HepG2 (cell line): ENCODE measurements around the gene NRG2. TPM values are rescaled to one million over a fixed set of nuclear protein-coding genes. Genes with fewer than 3 reads are reported as not detected.

Experiments used
- ATAC-seq: fragments of 200-7000 bp; cut with Tn5 transposase; 3 replicates; pipeline ENCODE4 v1.9.1; 2020; ENCODE audit warnings: mild to moderate bottlenecking, moderate library complexity
- BruUV-seq: library from RNA; stranded (reverse); fragments of 400-500 nt; replicated peaks from 2 replicates; lab custom pipeline; 2021; lab: Mats Ljungman, UMichigan
- CTCF ChIA-PET: fragments of 300-600 bp; formaldehyde crosslinking; extraction: SDS; loops from one replicate; lab custom pipeline; 2021; ENCODE audit warnings: low total read pairs, inconsistent platforms, low intra/inter-chr PET ratio; lab: Yijun Ruan, JAX
- POLR2A ChIA-PET: fragments of 350-600 bp; sonication (Branson Sonifier 250); formaldehyde crosslinking; loops from one replicate; lab custom pipeline; 2020; ENCODE audit warnings: antibody characterized with exemption, inconsistent platforms; lab: Yijun Ruan, JAX
- DNase-seq: peaks from one replicate; pipeline ENCODE4 v3.0.0-alpha.2; 2015; ENCODE audit warnings: low spot score
- FAIRE-seq: peaks from 3 replicates; lab custom pipeline; 2011; peaks lifted over from hg19 to GRCh38; lab: Jason Lieb, UNC
- H2AFZ ChIP-seq: one replicate; pipeline ENCODE4 v1.6.1; 2011; ENCODE audit warnings: low read length, inconsistent platforms
- H3K27ac ChIP-seq: fragments of 300-600 bp; 3 replicates; pipeline ENCODE4 v1.8.0; 2011; ENCODE audit warnings: mixed run types, mild to moderate bottlenecking, mixed read lengths, low read length, inconsistent platforms; ENCODE audit not compliant: insufficient read depth; ENCODE audit errors: extremely low read length
- H3K27me3 ChIP-seq, 2 experiments: fragments of 200-600 bp in 1 of 2; 2 replicates in 1 of 2; 3 replicates in 1 of 2; pipeline versions ENCODE4 v1.6.0 to v1.8.0; 2011; ENCODE audit warnings: low read length in 2 of 2, mild to moderate bottlenecking in 2 of 2, moderate library complexity in 2 of 2, inconsistent platforms in 1 of 2; ENCODE audit not compliant: insufficient read depth in 2 of 2, control insufficient read depth in 1 of 2
- H3K36me3 ChIP-seq, 2 experiments: fragments of 200-600 bp in 1 of 2; replicated peaks in 1 of 2; 2 replicates in 1 of 2; 3 replicates in 1 of 2; pipeline versions ENCODE4 v1.5.1 to v1.8.0; 2011; ENCODE audit warnings: low read length in 2 of 2, inconsistent platforms in 1 of 2; ENCODE audit not compliant: insufficient read depth in 2 of 2, control insufficient read depth in 1 of 2
- H3K4me1 ChIP-seq: 2 replicates; pipeline ENCODE4 v1.5.1; 2012; ENCODE audit warnings: low read length, inconsistent platforms; ENCODE audit not compliant: insufficient read depth
- H3K4me2 ChIP-seq: 2 replicates; pipeline ENCODE4 v1.6.0; 2011; ENCODE audit warnings: low read depth, low read length, inconsistent platforms
- H3K4me3 ChIP-seq, 3 experiments: fragments of 200-600 bp in 1 of 3; sonication (generic), shearing (Covaris generic) in 1 of 3; replicated peaks in 1 of 3; 2 replicates each; pipeline ENCODE4 v1.5.1; 2011 to 2016; ENCODE audit warnings: low read length in 3 of 3, inconsistent platforms in 2 of 3, low read depth in 2 of 3, mild to moderate bottlenecking in 2 of 3, control low read depth in 1 of 3, mixed read lengths in 1 of 3; ENCODE audit not compliant: insufficient read depth in 1 of 3
- H3K79me2 ChIP-seq: one replicate; pipeline ENCODE4 v1.6.1; 2011; ENCODE audit warnings: low read length, inconsistent platforms; ENCODE audit not compliant: insufficient read depth
- H3K9ac ChIP-seq: 2 replicates; pipeline ENCODE4 v1.6.0; 2011; ENCODE audit warnings: mild to moderate bottlenecking, low read depth, low read length, inconsistent platforms; ENCODE audit not compliant: insufficient read depth
- H3K9me3 ChIP-seq: 2 replicates; pipeline ENCODE4 v1.5.1; 2012; ENCODE audit warnings: mild to moderate bottlenecking, low read length
- H4K20me1 ChIP-seq: 2 replicates; pipeline ENCODE4 v1.6.0; 2011; ENCODE audit warnings: inconsistent platforms, mild to moderate bottlenecking, low read length, moderate library complexity; ENCODE audit not compliant: insufficient read depth
- EED ChIP-seq: sonication (generic); formaldehyde crosslinking; IDR thresholded peaks from 2 replicates; pipeline ENCODE4 v1.5.0; 2020; ENCODE audit warnings: mild to moderate bottlenecking, missing genetic modification reagents
- KIAA2018 ChIP-seq: sonication (generic); formaldehyde crosslinking; IDR thresholded peaks from 2 replicates; pipeline ENCODE4 v1.5.0; 2020; ENCODE audit warnings: mild to moderate bottlenecking, missing genetic modification reagents, borderline replicate concordance
- MIXL1 ChIP-seq: IDR thresholded peaks from 2 replicates; pipeline ENCODE4 v1.6.1; 2016
- MTF2 ChIP-seq: sonication (generic); formaldehyde crosslinking; IDR thresholded peaks from 2 replicates; pipeline ENCODE4 v1.5.0; 2020; ENCODE audit warnings: missing genetic modification reagents, borderline replicate concordance
- PHB2 ChIP-seq: fragments of 450-650 bp; IDR thresholded peaks from 2 replicates; pipeline ENCODE4 v1.6.1; 2018; ENCODE audit not compliant: partially characterized antibody
- SCMH1 ChIP-seq: sonication (generic); formaldehyde crosslinking; IDR thresholded peaks from 2 replicates; pipeline ENCODE4 v1.9.0; 2021; ENCODE audit warnings: missing genetic modification reagents, mild to moderate bottlenecking, borderline replicate concordance
- TSC22D2 ChIP-seq: sonication (generic); formaldehyde crosslinking; IDR thresholded peaks from 2 replicates; pipeline ENCODE4 v1.5.1; 2020; ENCODE audit warnings: missing genetic modification reagents, mild to moderate bottlenecking, borderline replicate concordance
- U2AF2 ChIP-seq: fragments of 200-400 bp; formaldehyde crosslinking; IDR thresholded peaks from 2 replicates; pipeline ENCODE4 v1.6.1; 2017; ENCODE audit warnings: low read depth, mild to moderate bottlenecking, low read length
- WIZ ChIP-seq: sonication (generic); formaldehyde crosslinking; IDR thresholded peaks from 2 replicates; pipeline ENCODE4 v1.5.1; 2020; ENCODE audit warnings: mild to moderate bottlenecking, missing genetic modification reagents
- ZBTB20 ChIP-seq: sonication (generic); formaldehyde crosslinking; IDR thresholded peaks from 2 replicates; pipeline ENCODE4 v1.8.1; 2023; ENCODE audit warnings: missing genetic modification reagents, low read depth, mild to moderate bottlenecking, borderline replicate concordance
- ZBTB43 ChIP-seq: sonication (generic); formaldehyde crosslinking; conservative IDR thresholded peaks from 2 replicates; pipeline ENCODE4 v1.4.0; 2020; ENCODE audit warnings: missing genetic modification reagents
- WGBS: methylation state at CpG from one replicate; pipeline ENCODE4 v1.1.6; 2017; ENCODE audit warnings: low lambda C conversion rate; 5-methylcytosine and 5-hydroxymethylcytosine counted together
- in situ Hi-C: cut with HindIII; loops from 2 replicates; pipeline ENCODE4 v1.10.0; 2017; ENCODE audit warnings: low pct_unique_long_range_greater_than_20kb; ENCODE audit not compliant: extremely low pct_ligation_motif_present
- intact Hi-C: fragments of 100-400 bp; cut with micrococcal nuclease; formaldehyde crosslinking; loops from one replicate; pipeline ENCODE4 v1.10.0; 2022; ENCODE audit not compliant: unreplicated experiment
- polyA plus RNA-seq, 8 experiments: library from polyadenylated mRNA; depleted of rRNA in 3 of 8; stranded (reverse) in 7 of 8; unstranded in 1 of 8; fragments of >200 nt; fragmentation: Illumina TruSeq in 4 of 8; extraction: Trizol in 4 of 8; gene quantifications; 2 replicates each; pipeline versions ENCODE4 v1.2.1 to v1.2.3, GENCODE V29; 2011 to 2016; ENCODE audit warnings: low read depth in 4 of 8, missing spikeins in 1 of 8, mixed read lengths in 1 of 8; ENCODE audit not compliant: insufficient read depth in 1 of 8
- total RNA-seq, 5 experiments: library from RNA; depleted of rRNA; stranded (reverse); fragments of >200 nt; fragmentation: Illumina TruSeq; extraction: Trizol; gene quantifications; 2 replicates each; pipeline ENCODE4 v1.2.3, GENCODE V29; 2016; ENCODE audit warnings: low read depth in 1 of 5
- TF ChIP-seq, protein P1 (sequence below): sonication (generic); formaldehyde crosslinking; IDR thresholded peaks from 2 replicates; pipeline ENCODE4 v1.4.0; 2020; ENCODE audit warnings: missing genetic modification reagents

NRG2 gene
- total and polyA plus RNA-seq, 2 of the 13 experiments (the other 11 are each of a cell fraction or from before 2014, with no cell fraction given), result not detected

DNA sequence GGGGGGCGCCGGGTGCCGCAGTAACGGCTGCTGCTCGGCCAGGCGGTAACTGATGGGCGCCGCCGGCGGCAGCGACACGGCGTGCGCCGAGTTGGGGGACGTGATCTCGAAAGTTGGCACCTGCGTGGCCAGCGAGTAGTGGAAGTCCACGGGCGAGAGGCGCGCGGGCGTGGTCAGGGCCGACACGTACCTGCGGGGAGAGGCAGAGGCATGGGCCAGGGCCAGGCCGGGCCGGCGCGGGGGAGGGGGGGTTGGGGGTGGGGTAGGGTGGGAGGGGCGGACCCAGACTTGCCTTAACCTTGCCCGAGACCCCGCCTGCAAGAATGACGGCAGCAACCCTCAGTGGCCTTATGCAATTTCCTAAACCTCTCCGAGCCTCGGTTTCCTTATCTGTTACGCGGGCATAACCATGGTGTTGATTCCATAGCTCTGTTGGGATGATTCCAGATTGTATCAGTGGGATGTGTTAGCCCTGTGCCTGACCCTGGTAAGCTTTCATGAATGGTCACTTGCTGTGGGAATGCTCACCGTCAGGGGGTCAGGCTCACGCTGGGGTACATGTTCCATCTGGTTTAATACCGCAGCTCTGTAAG lies 194.5 kb downstream of the NRG2 start:
- CTCF ChIA-PET, result no interaction called here
- DNase-seq, result no peak
- Histone ChIP-seq H3K4me1 (no peaks in the 10 kb centered on the region), H3K9ac (no peak overlapping the region), H3K4me3 (peak overlapping the region in 1 of 3 experiments; percentile 46; a peak in 3 of 6 replicates), H3K27me3 (peaks cover 4 to 72% of the 10 kb centered on the region in 2 experiments; a peak in 3 of 5 replicates), H3K4me2 (0 out of 2 replicates have a peak overlapping the region, but pooled peaks have one; percentile 58), H3K36me3 (no peaks in the 10 kb centered on the region), H2AFZ (no peak overlapping the region), H3K27ac (no peak overlapping the region), H3K9me3 (no peaks in the 10 kb centered on the region), H3K79me2 (no peaks in the 10 kb centered on the region), H4K20me1 (no peaks in the 10 kb centered on the region)
- ATAC-seq, result no peak
- POLR2A ChIA-PET, result interaction anchor here (0.7 kb wide), 1 partner anchor 61 kb away, joined by 3 read pairs; no protein-coding TSS in a partner anchor
- FAIRE-seq, result no peak
- WGBS, result no CpG with 5 or more reads among the region's 43 CpGs
- in situ Hi-C loops (no loop called here), intact Hi-C loops (loop anchor here (10.0 kb wide), 1 partner anchor 214 kb away; no protein-coding TSS in a partner anchor)
- BruUV-seq, result no TSS peak
- TF ChIP-seq ZBTB20 (no peak), EED (CRISPR knock-in tag) (no peak), MTF2 (CRISPR knock-in tag) (no peak), WIZ (no peak), TSC22D2 (CRISPR knock-in tag) (no peak), KIAA2018 (no peak), PHB2 (no peak), SCMH1 (CRISPR knock-in tag) (no peak), U2AF2 (no peak), ZBTB43 (CRISPR knock-in tag) (no peak), MIXL1 (CRISPR knock-in tag) (no peak)
- TF ChIP-seq, protein P1, sequence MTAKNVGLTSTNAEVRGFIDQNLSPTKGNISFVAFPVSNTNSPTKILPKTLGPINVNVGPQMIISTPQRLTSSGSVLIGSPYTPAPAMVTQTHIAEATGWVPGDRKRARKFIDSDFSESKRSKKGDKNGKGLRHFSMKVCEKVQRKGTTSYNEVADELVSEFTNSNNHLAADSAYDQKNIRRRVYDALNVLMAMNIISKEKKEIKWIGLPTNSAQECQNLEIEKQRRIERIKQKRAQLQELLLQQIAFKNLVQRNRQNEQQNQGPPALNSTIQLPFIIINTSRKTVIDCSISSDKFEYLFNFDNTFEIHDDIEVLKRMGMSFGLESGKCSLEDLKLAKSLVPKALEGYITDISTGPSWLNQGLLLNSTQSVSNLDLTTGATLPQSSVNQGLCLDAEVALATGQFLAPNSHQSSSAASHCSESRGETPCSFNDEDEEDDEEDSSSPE (CRISPR knock-in tag), result no peak
